CD8-positive, alpha-beta memory T cell (primary cell): Measurements from ENCODE around the gene LY9. TPM values are rescaled to one million over a fixed set of nuclear protein-coding genes. Genes with fewer than 3 reads are reported as not detected.

Experiments used
- CTCF ChIA-PET: fragments of 350-600 bp; sonication (Branson Sonifier 250); formaldehyde crosslinking; loops from one replicate; lab custom pipeline; 2021; ENCODE audit warnings: antibody characterized with exemption; lab: Charles Lee
- POLR2A ChIA-PET: fragments of 350-600 bp; sonication (Branson Sonifier 250); formaldehyde crosslinking; loops from one replicate; lab custom pipeline; 2021; ENCODE audit warnings: antibody characterized with exemption; lab: Charles Lee
- DNase-seq, 5 donors: peaks; one replicate each; pipeline versions ENCODE4 v3.0.0 to v3.0.0-alpha.2; 2020 to 2022; ENCODE audit warnings: mixed read lengths in 1 of 5
- H3K27ac ChIP-seq: one replicate; pipeline ENCODE4 v1.7.0; 2013; ENCODE audit warnings: low read depth, mild to moderate bottlenecking, low read length, moderate library complexity
- H3K27me3 ChIP-seq: 2 replicates; pipeline ENCODE4 v1.7.0; 2013; ENCODE audit warnings: low read length, mild to moderate bottlenecking; ENCODE audit not compliant: insufficient read depth, poor library complexity, severe bottlenecking
- H3K36me3 ChIP-seq: 2 replicates; pipeline ENCODE4 v1.7.0; 2013; ENCODE audit warnings: mild to moderate bottlenecking, low read length, moderate library complexity; ENCODE audit not compliant: insufficient read depth
- H3K4me1 ChIP-seq: 2 replicates; pipeline ENCODE4 v1.7.0; 2013; ENCODE audit warnings: mild to moderate bottlenecking, low read length, moderate library complexity; ENCODE audit not compliant: insufficient read depth
- H3K4me3 ChIP-seq: 2 replicates; pipeline ENCODE4 v1.7.0; 2013; ENCODE audit warnings: mild to moderate bottlenecking, low read length
- H3K9me3 ChIP-seq: 2 replicates; pipeline ENCODE4 v1.7.0; 2013; ENCODE audit warnings: mild to moderate bottlenecking, low read length
- H3K27ac Mint-ChIP-seq, 8 donors: one replicate each; pipeline ENCODE4 v1.8.0; 2020 to 2021; ENCODE audit warnings: mixed read lengths in 8 of 8, mild to moderate bottlenecking in 6 of 8, inconsistent platforms in 3 of 8, moderate library complexity in 3 of 8
- H3K27me3 Mint-ChIP-seq, 2 donors: one replicate each; pipeline ENCODE4 v1.8.0; 2020 to 2021; ENCODE audit warnings: mixed read lengths in 2 of 2, mild to moderate bottlenecking in 1 of 2, moderate library complexity in 1 of 2
- H3K36me3 Mint-ChIP-seq, 3 donors: one replicate each; pipeline ENCODE4 v1.8.0; 2020 to 2021; ENCODE audit warnings: mixed read lengths in 3 of 3, inconsistent platforms in 1 of 3, mild to moderate bottlenecking in 1 of 3
- H3K4me1 Mint-ChIP-seq, 3 donors: one replicate each; pipeline ENCODE4 v1.8.0; 2020 to 2021; ENCODE audit warnings: mixed read lengths in 3 of 3, inconsistent platforms in 1 of 3, mild to moderate bottlenecking in 1 of 3
- H3K4me3 Mint-ChIP-seq, 7 donors: one replicate each; pipeline ENCODE4 v1.8.0; 2020 to 2021; ENCODE audit warnings: mixed read lengths in 7 of 7, mild to moderate bottlenecking in 6 of 7, moderate library complexity in 4 of 7, inconsistent platforms in 2 of 7
- H3K9me3 Mint-ChIP-seq, 5 donors: one replicate each; pipeline ENCODE4 v1.8.0; 2020 to 2022; ENCODE audit warnings: mixed read lengths in 5 of 5, mild to moderate bottlenecking in 3 of 5, moderate library complexity in 2 of 5, inconsistent platforms in 1 of 5
- polyA plus RNA-seq: library from polyadenylated mRNA; unstranded; fragments of 300-500 nt; fragmentation: Illumina TruSeq; gene quantifications from one replicate; pipeline ENCODE4 v1.2.3, GENCODE V29; 2021
- total RNA-seq, 2 experiments: library from RNA; stranded (reverse); gene quantifications; one replicate each; pipeline ENCODE4 v1.2.3, GENCODE V29; 2021

Gene LY9
- total and polyA plus RNA-seq, 3 experiments from 2014 or later, result 16.4 to 206 (median 16.5) TPM

DNA sequence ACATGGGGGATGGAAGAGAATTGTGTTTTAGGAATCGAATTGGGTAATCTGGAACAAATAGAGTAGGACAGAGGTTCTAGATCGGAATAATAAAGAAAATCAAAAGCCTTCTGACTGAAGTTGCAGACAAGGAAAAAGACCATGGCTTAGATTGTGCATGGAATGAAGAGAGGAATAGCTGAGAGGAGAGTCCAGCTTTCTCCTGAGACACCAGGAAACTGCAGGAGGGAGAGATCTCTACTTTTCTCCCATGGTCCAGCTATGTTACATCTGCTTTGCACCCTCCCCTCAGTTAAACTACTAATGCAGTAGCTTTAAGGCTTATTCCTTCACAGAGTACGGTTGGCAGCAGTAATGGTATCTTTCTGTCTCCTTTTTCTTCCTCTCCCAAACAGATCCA lies 43.6 kb upstream of the LY9 start:
- no peak for DNase-seq
- H3K4me1 ChIP-seq, result peaks cover 79% of the 10 kb centered on the region
- no peaks in the 10 kb centered on the region for H3K9me3 ChIP-seq
- Mint-ChIP-seq H3K4me3 (peak overlapping the region in 3 of 7 donors; percentile 5 to 49 (median 29)), H3K27me3 (peaks cover 0 to 4% of the 10 kb centered on the region in 2 donors), H3K9me3 (no peaks in the 10 kb centered on the region), H3K36me3 (peaks cover 31 to 63% (median 56%) of the 10 kb centered on the region in 3 donors), H3K27ac (peak overlapping the region; percentile 47 to 95 (median 88)), H3K4me1 (peaks cover 87 to 94% (median 87%) of the 10 kb centered on the region in 3 donors)
- CTCF ChIA-PET, result interaction anchor here (1.6 to 6.1 kb wide), 2 partner anchors 16 to 71 kb away, joined by 3 to 32 read pairs; no protein-coding TSS in a partner anchor
- no peak overlapping the region for H3K4me3 ChIP-seq
- H3K27me3 ChIP-seq, result no peaks in the 10 kb centered on the region
- POLR2A ChIA-PET, result no interaction called here
- peaks cover 5% of the 10 kb centered on the region for H3K36me3 ChIP-seq
- H3K27ac ChIP-seq, result no peak overlapping the region

- no peaks in the 10 kb centered on the region for H3K27me3 ChIP-seq
- H3K36me3 ChIP-seq, result peaks cover 5% of the 10 kb centered on the region
- POLR2A ChIA-PET, result no interaction called here
- H3K9me3 Mint-ChIP-seq, result no peaks in the 10 kb centered on the region
- no peak for DNase-seq
- CTCF ChIA-PET, result interaction anchor here (1.6 to 6.1 kb wide), 2 partner anchors 16 to 72 kb away, joined by 3 to 32 read pairs; no protein-coding TSS in a partner anchor
- no peaks in the 10 kb centered on the region for H3K9me3 ChIP-seq
- peaks cover 0 to 4% of the 10 kb centered on the region in 2 donors for H3K27me3 Mint-ChIP-seq
- no peak overlapping the region for H3K4me3 ChIP-seq
- H3K27ac ChIP-seq, result no peak overlapping the region
- H3K4me3 Mint-ChIP-seq, result peak overlapping the region in 5 of 7 donors; percentile 0 to 59 (median 5)
- H3K4me1 ChIP-seq, result peaks cover 80% of the 10 kb centered on the region
- peak overlapping the region; percentile 6 to 91 (median 70) for H3K27ac Mint-ChIP-seq
- H3K4me1 Mint-ChIP-seq, result peaks cover 87 to 94% (median 87%) of the 10 kb centered on the region in 3 donors
- peaks cover 31 to 59% (median 56%) of the 10 kb centered on the region in 3 donors for H3K36me3 Mint-ChIP-seq
Observed at GRCh38 chr1:160752924-160753323, 43.0 kb upstream of the LY9 start.

DNA sequence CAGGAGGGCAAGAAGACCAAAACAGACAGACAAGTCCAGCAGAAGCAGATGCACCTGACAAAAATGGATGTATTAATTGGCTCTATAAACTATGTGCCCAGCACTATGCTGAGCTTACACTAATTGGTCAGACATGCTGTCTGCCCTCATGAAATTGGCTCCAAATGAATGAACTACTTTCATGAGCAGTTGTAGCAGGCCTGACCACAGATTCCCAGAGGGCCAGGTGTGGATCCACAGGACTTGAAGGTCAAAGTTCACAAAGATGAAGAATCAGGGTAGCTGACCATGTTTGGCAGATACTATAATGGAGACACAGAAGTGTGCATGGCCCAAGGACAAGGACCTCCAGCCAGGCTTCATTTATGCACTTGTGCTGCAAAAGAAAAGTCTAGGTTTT lies 42.4 kb upstream of the LY9 start:
- Mint-ChIP-seq H3K4me3 (peak overlapping the region in 2 of 7 donors; percentile 0 to 27), H3K4me1 (peaks cover 82 to 93% (median 87%) of the 10 kb centered on the region in 3 donors), H3K27ac (peak overlapping the region; percentile 59 to 92 (median 76)), H3K27me3 (peaks cover 0 to 4% of the 10 kb centered on the region in 2 donors), H3K36me3 (peaks cover 25 to 52% (median 50%) of the 10 kb centered on the region in 3 donors), H3K9me3 (no peaks in the 10 kb centered on the region)
- H3K27ac ChIP-seq, result no peak overlapping the region
- no peak overlapping the region for H3K4me3 ChIP-seq
- no peaks in the 10 kb centered on the region for H3K27me3 ChIP-seq
- H3K4me1 ChIP-seq, result peaks cover 74% of the 10 kb centered on the region
- ChIA-PET POLR2A (no interaction called here), CTCF (interaction anchor here (6.1 kb wide), 1 partner anchor 15 kb away, joined by 32 read pairs; no protein-coding TSS in a partner anchor)
- H3K36me3 ChIP-seq, result peaks cover 5% of the 10 kb centered on the region
- no peak for DNase-seq
- H3K9me3 ChIP-seq, result no peaks in the 10 kb centered on the region

- peak overlapping the region; percentile 88 to 98 (median 95) for H3K27ac Mint-ChIP-seq
- peaks cover 24 to 42% (median 35%) of the 10 kb centered on the region in 3 donors for H3K36me3 Mint-ChIP-seq
- Histone ChIP-seq H3K9me3 (no peaks in the 10 kb centered on the region), H3K27ac (peak overlapping the region; percentile 33), H3K4me1 (peaks cover 58% of the 10 kb centered on the region), H3K36me3 (peaks cover 2% of the 10 kb centered on the region), H3K27me3 (no peaks in the 10 kb centered on the region), H3K4me3 (no peak overlapping the region)
- H3K4me1 Mint-ChIP-seq, result peaks cover 76 to 91% (median 88%) of the 10 kb centered on the region in 3 donors
- DNase-seq, result no peak
- POLR2A ChIA-PET, result interaction anchor here (0.5 to 2.7 kb wide), 8 partner anchors 11 to 170 kb away, joined by 3 to 18 read pairs (median 4); no protein-coding TSS in a partner anchor
- H3K4me3 Mint-ChIP-seq, result peak overlapping the region; percentile 29 to 86 (median 71)
- CTCF ChIA-PET, result interaction anchor here (0.6 to 6.1 kb wide), 8 partner anchors 8 to 196 kb away, joined by 3 to 38 read pairs (median 7); partner anchors contain the start of gene SLAMF7
- peaks cover 0 to 4% of the 10 kb centered on the region in 2 donors for H3K27me3 Mint-ChIP-seq
- no peaks in the 10 kb centered on the region for H3K9me3 Mint-ChIP-seq
Observed at GRCh38 chr1:160755461-160755860, 40.5 kb upstream of the LY9 start.

DNA sequence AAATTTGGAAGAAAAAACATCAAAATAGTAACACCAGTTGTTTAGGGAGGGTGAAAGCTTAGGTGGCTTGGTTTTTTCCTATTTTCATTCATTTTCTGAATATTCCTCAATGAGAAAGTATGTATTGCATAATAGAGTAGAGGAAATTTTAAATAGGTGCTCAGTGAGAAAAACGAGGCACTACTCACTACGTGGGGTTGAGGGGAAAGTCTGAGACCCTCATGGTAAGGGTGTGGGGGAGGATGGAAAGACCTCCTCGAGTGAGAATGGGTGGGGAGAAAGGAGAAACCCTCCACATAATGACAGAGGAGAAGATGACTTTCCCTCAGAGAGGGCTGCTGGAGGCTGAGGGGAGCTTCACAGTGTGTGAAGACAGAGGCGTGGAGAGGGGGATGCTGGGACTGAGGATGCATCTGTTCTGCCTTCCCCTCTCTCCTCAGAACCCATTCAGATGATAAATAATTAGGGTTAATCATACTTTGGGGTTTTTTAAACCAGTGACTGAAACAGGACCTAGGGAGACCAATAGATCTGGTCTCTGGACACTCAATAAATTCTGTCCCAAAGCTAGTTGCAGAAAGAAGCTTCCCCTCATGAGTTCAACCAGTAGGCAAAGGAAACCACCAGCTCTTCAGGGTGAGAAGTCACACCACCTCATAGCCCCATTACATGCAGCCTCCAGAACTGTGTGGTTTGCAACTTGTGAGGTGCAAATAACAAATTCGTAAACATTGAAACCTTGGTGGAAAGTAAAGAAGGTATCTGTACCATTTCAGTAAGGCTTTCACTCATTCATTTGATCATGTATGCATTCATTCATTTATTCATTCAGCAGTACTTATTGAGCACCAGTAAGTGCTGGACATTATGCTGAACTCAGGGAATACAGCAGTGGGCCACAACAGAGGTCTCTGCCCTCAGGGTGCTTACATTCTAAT lies 39.8 kb upstream of the LY9 start:
- Histone ChIP-seq H3K4me1 (peaks cover 51% of the 10 kb centered on the region), H3K27me3 (no peaks in the 10 kb centered on the region), H3K4me3 (no peak overlapping the region), H3K27ac (peak overlapping the region; percentile 33), H3K36me3 (no peaks in the 10 kb centered on the region), H3K9me3 (no peaks in the 10 kb centered on the region)
- H3K9me3 Mint-ChIP-seq, result no peaks in the 10 kb centered on the region
- H3K4me1 Mint-ChIP-seq, result peaks cover 71 to 87% (median 81%) of the 10 kb centered on the region in 3 donors
- CTCF ChIA-PET, result interaction anchor here (0.6 to 6.1 kb wide), 8 partner anchors 8 to 74 kb away, joined by 3 to 38 read pairs (median 7); partner anchors contain the start of genes CD48 and SLAMF7
- H3K27ac Mint-ChIP-seq, result peak overlapping the region; percentile 88 to 98 (median 95)
- H3K27me3 Mint-ChIP-seq, result peaks cover 0 to 4% of the 10 kb centered on the region in 2 donors
- peak overlapping the region; percentile 29 to 86 (median 71) for H3K4me3 Mint-ChIP-seq
- DNase-seq, result peak in 4 of 5 donors; percentile 28 to 76 (median 54)
- POLR2A ChIA-PET, result interaction anchor here (0.6 to 2.7 kb wide), 10 partner anchors 11 to 121 kb away, joined by 3 to 18 read pairs (median 4); partner anchors contain the start of genes LY9 and SLAMF7
- peaks cover 21 to 44% (median 28%) of the 10 kb centered on the region in 3 donors for H3K36me3 Mint-ChIP-seq

GRCh38 chr1:160756849-160757201 lies 39.1 kb upstream of the LY9 start:
- peak overlapping the region; percentile 88 to 98 (median 95) for H3K27ac Mint-ChIP-seq
- ChIA-PET CTCF (interaction anchor here (0.9 to 6.1 kb wide), 6 partner anchors 9 to 75 kb away, joined by 3 to 38 read pairs (median 12); partner anchors contain the start of genes CD48 and SLAMF7), POLR2A (interaction anchor here (0.6 to 2.7 kb wide), 7 partner anchors 10 to 80 kb away, joined by 3 to 18 read pairs (median 4); partner anchors contain the start of genes LY9 and SLAMF7)
- Histone ChIP-seq H3K27ac (peak overlapping the region; percentile 22), H3K4me1 (peaks cover 47% of the 10 kb centered on the region), H3K27me3 (no peaks in the 10 kb centered on the region), H3K4me3 (no peak overlapping the region), H3K9me3 (no peaks in the 10 kb centered on the region), H3K36me3 (no peaks in the 10 kb centered on the region)
- peaks cover 17 to 44% (median 24%) of the 10 kb centered on the region in 3 donors for H3K36me3 Mint-ChIP-seq
- H3K9me3 Mint-ChIP-seq, result no peaks in the 10 kb centered on the region
- peak overlapping the region; percentile 29 to 86 (median 71) for H3K4me3 Mint-ChIP-seq
- DNase-seq, result no peak
- peaks cover 69 to 81% (median 78%) of the 10 kb centered on the region in 3 donors for H3K4me1 Mint-ChIP-seq
- H3K27me3 Mint-ChIP-seq, result peaks cover 0 to 4% of the 10 kb centered on the region in 2 donors

- Histone ChIP-seq H3K27me3 (no peaks in the 10 kb centered on the region), H3K36me3 (no peaks in the 10 kb centered on the region), H3K27ac (no peak overlapping the region), H3K9me3 (no peaks in the 10 kb centered on the region), H3K4me1 (peaks cover 36% of the 10 kb centered on the region), H3K4me3 (no peak overlapping the region)
- no peak for DNase-seq
- H3K36me3 Mint-ChIP-seq, result peaks cover 5 to 30% (median 7%) of the 10 kb centered on the region in 3 donors
- peak overlapping the region in 1 of 7 donors; percentile 12 for H3K4me3 Mint-ChIP-seq
- peaks cover 0 to 4% of the 10 kb centered on the region in 2 donors for H3K27me3 Mint-ChIP-seq
- no peaks in the 10 kb centered on the region for H3K9me3 Mint-ChIP-seq
- H3K27ac Mint-ChIP-seq, result peak overlapping the region in 6 of 8 donors; percentile 43 to 95 (median 67)
- peaks cover 55 to 70% (median 62%) of the 10 kb centered on the region in 3 donors for H3K4me1 Mint-ChIP-seq
- CTCF ChIA-PET, result interaction anchor here (1.2 to 2.5 kb wide), 3 partner anchors 10 to 77 kb away, joined by 3 to 6 read pairs (median 5); no protein-coding TSS in a partner anchor
- POLR2A ChIA-PET, result interaction anchor here (1.7 kb wide), 1 partner anchor 11 kb away, joined by 4 read pairs; no protein-coding TSS in a partner anchor
Observed at GRCh38 chr1:160758521-160758920, 37.5 kb upstream of the LY9 start.
